ENCODE data around the gene PRAMEF33. TPM values are rescaled to one million over a fixed set of nuclear protein-coding genes. Genes with fewer than 3 reads are reported as not detected.
"Not testable (repeated sequence)": the region's sequence is repeated elsewhere in the genome, so short reads cannot be mapped to it uniquely, and the experiment has no call there.

The PRAMEF33 gene
- total and polyA plus RNA-seq, 7 experiments from 2014 or later, result not detected

DNA sequence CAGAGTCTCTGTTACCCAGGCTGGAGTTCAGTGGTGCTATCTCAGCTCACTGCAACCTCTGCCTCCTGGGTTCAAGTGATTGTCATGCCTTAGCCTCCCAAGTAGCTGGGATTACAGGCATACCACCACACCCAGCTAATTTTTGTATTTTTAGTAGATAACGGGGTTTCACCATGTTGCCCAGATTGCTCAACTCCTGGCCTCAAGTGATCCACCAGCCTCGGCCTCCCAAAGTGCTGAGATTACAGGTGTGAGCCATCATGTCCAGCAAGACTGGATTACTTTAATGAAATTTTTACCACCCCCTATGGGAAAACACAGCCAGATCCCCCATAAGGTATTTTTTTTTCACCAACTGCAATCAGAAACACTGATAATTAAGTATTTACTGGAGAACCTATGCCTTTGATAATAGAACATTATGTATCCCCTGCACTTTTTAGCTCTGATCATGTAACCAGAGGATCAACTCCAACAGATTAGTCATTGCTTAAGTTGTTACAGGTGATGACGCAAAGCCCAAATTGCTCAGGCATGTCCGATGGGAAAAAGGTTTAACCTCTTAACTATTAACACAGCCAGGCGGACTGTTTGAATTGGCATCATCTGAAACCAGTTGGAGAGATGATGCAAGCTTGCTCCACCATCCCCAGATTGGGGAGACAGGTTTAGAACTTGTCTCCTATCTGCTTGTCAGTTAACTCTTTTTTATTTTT lies 6.0 kb upstream of the PRAMEF33 start:
- H3K9me3 Mint-ChIP-seq; H3K4me1 Mint-ChIP-seq; H3K9me3 ChIP-seq (ENCODE audit: control insufficient read depth in 2 of 3, low read length in 3 of 3); H3K4me1 ChIP-seq (ENCODE audit: control insufficient read depth in 2 of 2, insufficient read depth in 2 of 2, low read length in 2 of 2); H3K36me3 ChIP-seq (ENCODE audit: control insufficient read depth in 2 of 3, insufficient read depth in 3 of 3, low read length in 3 of 3); H3K36me3 Mint-ChIP-seq; POLR2A ChIA-PET; H3K4me3 Mint-ChIP-seq; intact Hi-C loops (cut with micrococcal nuclease); ATAC-seq; CTCF ChIA-PET; H3K27ac Mint-ChIP-seq; DNase-seq; H3K27me3 ChIP-seq (ENCODE audit: control insufficient read depth in 2 of 2, insufficient read depth in 2 of 2, low read length in 2 of 2); H3K27ac ChIP-seq (ENCODE audit: low read depth, low read length); H3K4me3 ChIP-seq (ENCODE audit: low read length); H3K27me3 Mint-ChIP-seq: not testable (repeated sequence)

- ATAC-seq; H3K27me3 Mint-ChIP-seq; H3K4me1 Mint-ChIP-seq; CTCF ChIA-PET; POLR2A ChIA-PET; H3K36me3 Mint-ChIP-seq; H3K4me3 ChIP-seq (ENCODE audit: low read length); H3K9me3 Mint-ChIP-seq; H3K9me3 ChIP-seq (ENCODE audit: control insufficient read depth in 2 of 3, low read length in 3 of 3); H3K27ac ChIP-seq (ENCODE audit: low read depth, low read length); H3K27me3 ChIP-seq (ENCODE audit: control insufficient read depth in 2 of 2, insufficient read depth in 2 of 2, low read length in 2 of 2); H3K4me3 Mint-ChIP-seq; H3K36me3 ChIP-seq (ENCODE audit: control insufficient read depth in 2 of 3, insufficient read depth in 3 of 3, low read length in 3 of 3); intact Hi-C loops (cut with micrococcal nuclease); DNase-seq; H3K4me1 ChIP-seq (ENCODE audit: control insufficient read depth in 2 of 2, insufficient read depth in 2 of 2, low read length in 2 of 2); H3K27ac Mint-ChIP-seq: not testable (repeated sequence)
Observed at GRCh38 chr1:13298699-13299098, 4.6 kb upstream of the PRAMEF33 start.

- POLR2A ChIA-PET; intact Hi-C loops (cut with micrococcal nuclease); H3K4me1 ChIP-seq (ENCODE audit: control insufficient read depth in 2 of 2, insufficient read depth in 2 of 2, low read length in 2 of 2); H3K9me3 Mint-ChIP-seq; H3K9me3 ChIP-seq (ENCODE audit: control insufficient read depth in 2 of 3, low read length in 3 of 3); H3K36me3 ChIP-seq (ENCODE audit: control insufficient read depth in 2 of 3, insufficient read depth in 3 of 3, low read length in 3 of 3); ATAC-seq; H3K27me3 ChIP-seq (ENCODE audit: control insufficient read depth in 2 of 2, insufficient read depth in 2 of 2, low read length in 2 of 2); DNase-seq; H3K27me3 Mint-ChIP-seq; CTCF ChIA-PET; H3K4me3 Mint-ChIP-seq; H3K4me1 Mint-ChIP-seq; H3K36me3 Mint-ChIP-seq; H3K4me3 ChIP-seq (ENCODE audit: low read length); H3K27ac ChIP-seq (ENCODE audit: low read depth, low read length); H3K27ac Mint-ChIP-seq: not testable (repeated sequence)
Observed at GRCh38 chr1:13302197-13302596, 1.1 kb upstream of the PRAMEF33 start.

- H3K4me3 Mint-ChIP-seq; H3K27me3 ChIP-seq (ENCODE audit: control insufficient read depth in 2 of 2, insufficient read depth in 2 of 2, low read length in 2 of 2); H3K4me1 Mint-ChIP-seq; H3K27ac Mint-ChIP-seq; H3K36me3 Mint-ChIP-seq; DNase-seq; ATAC-seq; H3K9me3 Mint-ChIP-seq; CTCF ChIA-PET; H3K4me1 ChIP-seq (ENCODE audit: control insufficient read depth in 2 of 2, insufficient read depth in 2 of 2, low read length in 2 of 2); H3K27me3 Mint-ChIP-seq; intact Hi-C loops (cut with micrococcal nuclease); H3K9me3 ChIP-seq (ENCODE audit: control insufficient read depth in 2 of 3, low read length in 3 of 3); H3K36me3 ChIP-seq (ENCODE audit: control insufficient read depth in 2 of 3, insufficient read depth in 3 of 3, low read length in 3 of 3); H3K4me3 ChIP-seq (ENCODE audit: low read length); POLR2A ChIA-PET; H3K27ac ChIP-seq (ENCODE audit: low read depth, low read length): not testable (repeated sequence)
Observed at GRCh38 chr1:13315281-13315680, 11.9 kb downstream of the PRAMEF33 start, which contains the start of gene PRAMEF15. TSS of gene PRAMEF15 (plus strand) at chr1:13315581. CDS start at chr1:13318408, 2,827 bp downstream.

DNA sequence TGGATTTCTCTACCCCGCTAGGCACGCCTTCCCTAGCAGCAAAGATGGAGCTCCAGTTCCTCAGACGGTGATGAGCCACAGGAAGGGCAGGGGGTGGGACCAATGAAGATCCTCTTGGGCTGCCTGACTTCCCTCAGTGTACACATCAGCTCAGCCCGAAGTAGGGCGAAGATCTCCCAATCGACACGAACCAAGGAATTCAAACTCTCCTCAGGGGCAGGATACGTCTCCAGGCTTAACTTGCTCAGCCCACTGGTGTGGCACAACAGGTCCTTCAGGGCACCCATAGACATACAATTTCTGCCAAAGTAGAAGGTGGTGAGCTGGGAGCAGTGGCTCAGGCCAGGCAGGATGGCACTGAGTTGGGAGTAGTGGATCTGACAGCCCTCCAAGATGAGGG lies 39.2 kb downstream of the PRAMEF33 start:
- H3K4me1 ChIP-seq (ENCODE audit: control insufficient read depth in 2 of 2, insufficient read depth in 2 of 2, low read length in 2 of 2); H3K9me3 ChIP-seq (ENCODE audit: control insufficient read depth in 2 of 3, low read length in 3 of 3); ATAC-seq; H3K36me3 Mint-ChIP-seq; H3K4me3 ChIP-seq (ENCODE audit: low read length); H3K27ac ChIP-seq (ENCODE audit: low read depth, low read length); H3K4me1 Mint-ChIP-seq; H3K4me3 Mint-ChIP-seq; DNase-seq; POLR2A ChIA-PET; H3K27ac Mint-ChIP-seq; H3K36me3 ChIP-seq (ENCODE audit: control insufficient read depth in 2 of 3, insufficient read depth in 3 of 3, low read length in 3 of 3); H3K27me3 ChIP-seq (ENCODE audit: control insufficient read depth in 2 of 2, insufficient read depth in 2 of 2, low read length in 2 of 2); H3K27me3 Mint-ChIP-seq; CTCF ChIA-PET; H3K9me3 Mint-ChIP-seq; intact Hi-C loops (cut with micrococcal nuclease): not testable (repeated sequence)

DNA sequence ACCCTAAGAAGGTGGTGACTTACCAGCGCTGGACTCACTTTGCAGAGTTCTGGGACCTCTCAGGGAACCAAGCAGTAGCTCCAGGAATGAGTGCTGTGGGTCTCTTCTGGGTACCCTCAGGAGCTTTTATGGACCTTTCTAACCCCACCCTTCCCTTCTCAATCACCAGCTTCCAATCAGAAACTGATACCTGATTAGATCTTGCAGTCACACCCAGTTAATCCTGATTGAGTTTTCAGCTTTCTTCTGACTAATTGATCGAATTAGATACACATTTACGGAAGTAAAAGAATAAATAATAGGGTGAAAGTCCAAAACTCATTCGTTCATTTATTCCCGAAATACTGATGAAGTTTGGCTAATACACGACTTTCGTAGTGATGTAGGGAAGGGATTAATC lies 43.7 kb downstream of the PRAMEF33 start, which contains the start of gene PRAMEF14:
Gene PRAMEF14 (minus strand): TSS at position 101 of the 400 bp plus-strand sequence. CDS start 1,820 bp downstream, outside the sequence.
- H3K9me3 ChIP-seq (ENCODE audit: control insufficient read depth in 2 of 3, low read length in 3 of 3); POLR2A ChIA-PET; H3K4me1 Mint-ChIP-seq; H3K4me1 ChIP-seq (ENCODE audit: control insufficient read depth in 2 of 2, insufficient read depth in 2 of 2, low read length in 2 of 2); DNase-seq; H3K27me3 Mint-ChIP-seq; CTCF ChIA-PET; H3K27ac ChIP-seq (ENCODE audit: low read depth, low read length); H3K27me3 ChIP-seq (ENCODE audit: control insufficient read depth in 2 of 2, insufficient read depth in 2 of 2, low read length in 2 of 2); intact Hi-C loops (cut with micrococcal nuclease); H3K36me3 ChIP-seq (ENCODE audit: control insufficient read depth in 2 of 3, insufficient read depth in 3 of 3, low read length in 3 of 3); H3K9me3 Mint-ChIP-seq; H3K27ac Mint-ChIP-seq; H3K4me3 ChIP-seq (ENCODE audit: low read length); ATAC-seq; H3K4me3 Mint-ChIP-seq; H3K36me3 Mint-ChIP-seq: not testable (repeated sequence)

DNA sequence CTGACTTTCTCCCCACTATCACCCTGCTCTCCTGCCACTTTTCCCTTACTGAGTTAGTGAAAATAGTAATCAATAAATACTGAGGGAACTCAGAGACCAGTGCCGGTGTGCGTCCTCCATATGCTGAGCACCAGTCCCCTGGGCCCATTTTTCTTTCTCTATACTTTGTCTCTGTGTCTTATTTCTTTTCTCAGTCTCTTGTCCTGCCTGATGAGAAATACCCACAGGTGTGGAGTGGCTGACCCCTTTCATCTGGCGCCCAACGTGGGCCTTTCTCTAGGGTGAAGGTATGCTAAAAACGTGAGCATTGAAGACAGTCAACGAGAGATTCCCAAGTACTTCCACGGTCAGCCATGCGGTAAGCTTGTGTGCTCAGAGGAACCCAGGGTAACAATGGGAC lies 50.1 kb downstream of the PRAMEF33 start:
- H3K27ac Mint-ChIP-seq; H3K27me3 Mint-ChIP-seq; H3K9me3 ChIP-seq (ENCODE audit: control insufficient read depth in 2 of 3, low read length in 3 of 3); H3K36me3 Mint-ChIP-seq; H3K4me3 Mint-ChIP-seq; CTCF ChIA-PET; H3K36me3 ChIP-seq (ENCODE audit: control insufficient read depth in 2 of 3, insufficient read depth in 3 of 3, low read length in 3 of 3); H3K27ac ChIP-seq (ENCODE audit: low read depth, low read length); ATAC-seq; H3K4me1 Mint-ChIP-seq; intact Hi-C loops (cut with micrococcal nuclease); H3K4me3 ChIP-seq (ENCODE audit: low read length); POLR2A ChIA-PET; H3K27me3 ChIP-seq (ENCODE audit: control insufficient read depth in 2 of 2, insufficient read depth in 2 of 2, low read length in 2 of 2); DNase-seq; H3K4me1 ChIP-seq (ENCODE audit: control insufficient read depth in 2 of 2, insufficient read depth in 2 of 2, low read length in 2 of 2): not testable (repeated sequence)
- H3K9me3 Mint-ChIP-seq, result peaks cover 0 to 26% (median 8%) of the 10 kb centered on the region in 11 donors
